AG10803 (cell line): Measurements from ENCODE around the gene IFNLR1.

Experiments used
- DNase-seq: peaks from one replicate; pipeline ENCODE4 v3.0.0; 2010; ENCODE audit warnings: low read depth
- H3K4me3 ChIP-seq: 2 replicates; pipeline ENCODE4 v1.5.1; 2011; ENCODE audit warnings: mild to moderate bottlenecking, low read length, control low read depth
- TF ChIP-seq, protein P1 (sequence below): conservative IDR thresholded peaks from 2 replicates; pipeline ENCODE4 v1.5.1; 2011; ENCODE audit warnings: mild to moderate bottlenecking, low read length, control low read depth, inconsistent platforms

Gene IFNLR1

GRCh38 chr1:24107462-24108138 lies 79.5 kb downstream of the IFNLR1 start:
- peak; percentile 51 for DNase-seq
- no peak overlapping the region for H3K4me3 ChIP-seq
- TF ChIP-seq, protein P1, sequence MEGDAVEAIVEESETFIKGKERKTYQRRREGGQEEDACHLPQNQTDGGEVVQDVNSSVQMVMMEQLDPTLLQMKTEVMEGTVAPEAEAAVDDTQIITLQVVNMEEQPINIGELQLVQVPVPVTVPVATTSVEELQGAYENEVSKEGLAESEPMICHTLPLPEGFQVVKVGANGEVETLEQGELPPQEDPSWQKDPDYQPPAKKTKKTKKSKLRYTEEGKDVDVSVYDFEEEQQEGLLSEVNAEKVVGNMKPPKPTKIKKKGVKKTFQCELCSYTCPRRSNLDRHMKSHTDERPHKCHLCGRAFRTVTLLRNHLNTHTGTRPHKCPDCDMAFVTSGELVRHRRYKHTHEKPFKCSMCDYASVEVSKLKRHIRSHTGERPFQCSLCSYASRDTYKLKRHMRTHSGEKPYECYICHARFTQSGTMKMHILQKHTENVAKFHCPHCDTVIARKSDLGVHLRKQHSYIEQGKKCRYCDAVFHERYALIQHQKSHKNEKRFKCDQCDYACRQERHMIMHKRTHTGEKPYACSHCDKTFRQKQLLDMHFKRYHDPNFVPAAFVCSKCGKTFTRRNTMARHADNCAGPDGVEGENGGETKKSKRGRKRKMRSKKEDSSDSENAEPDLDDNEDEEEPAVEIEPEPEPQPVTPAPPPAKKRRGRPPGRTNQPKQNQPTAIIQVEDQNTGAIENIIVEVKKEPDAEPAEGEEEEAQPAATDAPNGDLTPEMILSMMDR: no peak

DNA sequence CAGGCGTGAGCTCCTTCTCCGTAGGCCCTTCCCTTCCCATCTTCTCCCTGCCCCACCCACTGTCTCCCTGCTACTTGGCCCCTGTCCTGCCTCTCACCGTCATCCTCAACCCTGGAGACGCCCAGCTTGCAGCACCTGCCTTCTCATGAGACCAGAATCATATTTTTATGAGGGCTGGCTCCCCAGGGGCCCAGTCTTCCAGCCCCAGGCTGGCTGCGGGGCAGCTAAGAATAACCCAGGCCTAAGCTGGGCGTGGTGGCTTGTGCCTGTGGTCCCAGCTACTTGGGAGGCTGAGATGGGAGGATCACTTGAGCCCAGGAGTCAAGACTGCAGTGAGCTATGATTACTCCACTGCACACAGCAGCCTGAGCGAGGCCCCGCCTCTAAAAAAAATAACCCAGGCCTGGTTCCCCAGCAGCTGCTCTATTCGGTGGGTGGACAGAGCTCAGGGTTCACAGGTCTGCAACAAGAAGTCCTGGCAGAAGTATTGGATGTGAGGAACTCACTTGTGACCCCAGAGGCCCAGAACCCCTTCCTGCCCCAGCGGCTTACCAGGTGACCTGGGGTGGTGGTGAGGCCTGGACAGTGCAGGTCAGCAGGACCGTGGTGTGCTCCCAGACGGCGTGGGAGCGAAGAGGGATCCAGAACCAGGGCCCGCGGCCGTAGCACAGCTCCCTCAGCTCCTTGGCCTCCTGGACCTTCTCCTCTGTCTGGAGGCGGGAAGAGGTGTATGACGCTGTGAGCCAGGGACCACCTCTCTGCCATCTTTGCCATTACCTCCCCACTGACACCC lies 81.5 kb downstream of the IFNLR1 start:
- DNase-seq: no peak
- TF ChIP-seq, protein P1: no peak
- no peak overlapping the region for H3K4me3 ChIP-seq

GRCh38 chr1:24104854-24105253 lies 82.2 kb downstream of the IFNLR1 start:
- no peak for DNase-seq
- H3K4me3 ChIP-seq: no peak overlapping the region
- TF ChIP-seq, protein P1: no peak
